H9 (cell line): ENCODE data around the gene SMIM1. TPM values are rescaled to one million over a fixed set of nuclear protein-coding genes. Genes with fewer than 3 reads are reported as not detected.

ENCODE experiments used
- DNase-seq: peaks from one replicate; pipeline ENCODE4 v3.0.0-alpha.2; 2017
- H2AFZ ChIP-seq: one replicate; pipeline ENCODE4 v1.6.1; 2013; ENCODE audit warnings: mild to moderate bottlenecking, low read length, control low read depth, moderate library complexity
- H2AK5ac ChIP-seq: 2 replicates; pipeline ENCODE4 v1.6.1; 2013; ENCODE audit warnings: low read length, control low read depth, mixed read lengths; ENCODE audit not compliant: insufficient read length
- H2BK120ac ChIP-seq: one replicate; pipeline ENCODE4 v1.6.1; 2013; ENCODE audit warnings: low read depth, mild to moderate bottlenecking, low read length, control low read depth, inconsistent platforms; ENCODE audit not compliant: poor library complexity, severe bottlenecking
- H2BK12ac ChIP-seq: 2 replicates; pipeline ENCODE4 v1.6.1; 2013; ENCODE audit warnings: low read length, control low read depth, mixed read lengths, low read depth; ENCODE audit not compliant: insufficient read length
- H2BK15ac ChIP-seq: 2 replicates; pipeline ENCODE4 v1.6.1; 2013; ENCODE audit warnings: low read depth, low read length, control low read depth
- H2BK20ac ChIP-seq: one replicate; pipeline ENCODE4 v1.6.1; 2013; ENCODE audit warnings: low read depth, mild to moderate bottlenecking, low read length, control low read depth, inconsistent platforms; ENCODE audit not compliant: poor library complexity, severe bottlenecking
- H2BK5ac ChIP-seq: 2 replicates; pipeline ENCODE4 v1.6.1; 2013; ENCODE audit warnings: low read length, control low read depth, mixed read lengths; ENCODE audit not compliant: insufficient read length
- H3K14ac ChIP-seq: 2 replicates; pipeline ENCODE4 v1.6.1; 2013; ENCODE audit warnings: low read length, control low read depth; ENCODE audit not compliant: insufficient read depth
- H3K18ac ChIP-seq: 2 replicates; pipeline ENCODE4 v1.6.1; 2013; ENCODE audit warnings: low read depth, mild to moderate bottlenecking, mixed read lengths, low read length, control low read depth; ENCODE audit not compliant: insufficient read length
- H3K23ac ChIP-seq: 2 replicates; pipeline ENCODE4 v1.6.1; 2013; ENCODE audit warnings: low read length, control low read depth, mixed read lengths, low read depth; ENCODE audit not compliant: insufficient read length
- H3K23me2 ChIP-seq: 2 replicates; pipeline ENCODE4 v1.6.1; 2013; ENCODE audit warnings: low read depth, mild to moderate bottlenecking, mixed read lengths, low read length, control low read depth; ENCODE audit not compliant: insufficient read length, poor library complexity, severe bottlenecking
- H3K27ac ChIP-seq: 2 replicates; pipeline ENCODE4 v1.5.1; 2013; ENCODE audit warnings: low read length, control low read depth, mixed read lengths, low read depth; ENCODE audit not compliant: insufficient read length
- H3K27me3 ChIP-seq: 2 replicates; pipeline ENCODE4 v1.6.1; 2013; ENCODE audit warnings: low read length, control low read depth, inconsistent platforms; ENCODE audit not compliant: insufficient read depth
- H3K4ac ChIP-seq: 2 replicates; pipeline ENCODE4 v1.6.1; 2013; ENCODE audit warnings: low read depth, mild to moderate bottlenecking, control low read depth, inconsistent platforms, low read length, moderate library complexity
- H3K4me1 ChIP-seq: 2 replicates; pipeline ENCODE4 v1.6.1; 2013; ENCODE audit warnings: low read length, control low read depth, inconsistent platforms; ENCODE audit not compliant: insufficient read depth
- H3K4me2 ChIP-seq: 2 replicates; pipeline ENCODE4 v1.6.1; 2013; ENCODE audit warnings: low read length, control low read depth, mixed read lengths; ENCODE audit not compliant: insufficient read length, insufficient read depth
- H3K56ac ChIP-seq: 2 replicates; pipeline ENCODE4 v1.6.1; 2013; ENCODE audit warnings: low read depth, mild to moderate bottlenecking, mixed read lengths, low read length, control low read depth; ENCODE audit not compliant: insufficient read length
- H3K79me1 ChIP-seq: 2 replicates; pipeline ENCODE4 v1.6.1; 2013; ENCODE audit warnings: low read depth, mild to moderate bottlenecking, moderate library complexity, low read length, control low read depth, inconsistent platforms; ENCODE audit not compliant: insufficient read depth, poor library complexity, severe bottlenecking
- H3K79me2 ChIP-seq: 2 replicates; pipeline ENCODE4 v1.6.1; 2013; ENCODE audit warnings: low read length, control low read depth, inconsistent platforms; ENCODE audit not compliant: insufficient read depth
- H3K9ac ChIP-seq: 2 replicates; pipeline ENCODE4 v1.6.1; 2013; ENCODE audit warnings: low read length, control low read depth, mixed read lengths; ENCODE audit not compliant: insufficient read length; ENCODE audit errors: extremely low read depth
- H3K9me3 ChIP-seq: one replicate; pipeline ENCODE4 v1.6.1; 2013; ENCODE audit warnings: low read depth, low read length, inconsistent platforms; ENCODE audit not compliant: control insufficient read depth
- H3T11ph ChIP-seq: one replicate; pipeline ENCODE4 v1.6.1; 2013; ENCODE audit warnings: mild to moderate bottlenecking, low read length, control low read depth, inconsistent platforms
- H4K20me1 ChIP-seq: one replicate; pipeline ENCODE4 v1.6.1; 2013; ENCODE audit not compliant: control insufficient read depth, insufficient read length, insufficient read depth
- H4K5ac ChIP-seq: 2 replicates; pipeline ENCODE4 v1.6.1; 2013; ENCODE audit warnings: low read depth, mild to moderate bottlenecking, mixed read lengths, low read length, control low read depth; ENCODE audit not compliant: insufficient read length
- H4K8ac ChIP-seq: replicated peaks from 2 replicates; pipeline ENCODE4 v1.6.1; 2013; ENCODE audit warnings: low read length, control low read depth, mixed read lengths, low read depth; ENCODE audit not compliant: insufficient read length
- H4K91ac ChIP-seq: 2 replicates; pipeline ENCODE4 v1.6.1; 2013; ENCODE audit warnings: low read depth, mild to moderate bottlenecking, moderate library complexity, mixed read lengths, low read length, control low read depth; ENCODE audit not compliant: insufficient read length
- H3K27ac Mint-ChIP-seq, 3 experiments: 2 replicates in 2 of 3; 3 replicates in 1 of 3; pipeline ENCODE4 v1.8.0; 2020 to 2021; ENCODE audit warnings: mixed read lengths in 3 of 3, mild to moderate bottlenecking in 1 of 3, moderate library complexity in 1 of 3
- H3K27me3 Mint-ChIP-seq: 2 replicates; pipeline ENCODE4 v1.8.0; 2021; ENCODE audit warnings: low read depth, mild to moderate bottlenecking, moderate library complexity, mixed read lengths
- H3K36me3 Mint-ChIP-seq, 3 experiments: 2 replicates in 2 of 3; 3 replicates in 1 of 3; pipeline ENCODE4 v1.8.0; 2020 to 2021; ENCODE audit warnings: low read depth in 3 of 3, mixed read lengths in 3 of 3; ENCODE audit not compliant: insufficient read depth in 1 of 3
- H3K4me1 Mint-ChIP-seq, 2 experiments: 2 replicates each; pipeline ENCODE4 v1.8.0; 2020; ENCODE audit warnings: mixed read lengths in 2 of 2
- H3K4me3 Mint-ChIP-seq, 2 experiments: 2 replicates in 1 of 2; 3 replicates in 1 of 2; pipeline ENCODE4 v1.8.0; 2020 to 2021; ENCODE audit warnings: mild to moderate bottlenecking in 2 of 2, mixed read lengths in 2 of 2, moderate library complexity in 1 of 2
- H3K9me3 Mint-ChIP-seq, 2 experiments: 2 replicates in 1 of 2; 3 replicates in 1 of 2; pipeline ENCODE4 v1.8.0; 2020; ENCODE audit warnings: mild to moderate bottlenecking in 2 of 2, mixed read lengths in 2 of 2, moderate library complexity in 1 of 2
- CTCF ChIP-seq: fragments of 200-600 bp; sonication (generic); conservative IDR thresholded peaks from 3 replicates; pipeline ENCODE4 v1.8.0; 2021; ENCODE audit warnings: antibody characterized with exemption, mild to moderate bottlenecking
- WGBS: extraction: QIAGEN DNeasy Blood & Tissue Kit; methylation state at CpG from one replicate; pipeline ENCODE4 v1.1.7; 2013; ENCODE audit warnings: missing lambda C conversion rate, low lambda C conversion rate, mixed read lengths; ENCODE audit not compliant: insufficient read length; ENCODE audit errors: extremely low coverage; 5-methylcytosine and 5-hydroxymethylcytosine counted together
- total RNA-seq: library from RNA; stranded (reverse); gene quantifications from 2 replicates; pipeline ENCODE4 v1.2.1, GENCODE V29; 2021

The SMIM1 gene
- total RNA-seq, 1 experiment from 2014 or later, result 5.3 TPM

GRCh38 chr1:3783651-3784474, 11.3 kb downstream of the SMIM1 start:
- Histone ChIP-seq H2BK20ac (no peak overlapping the region), H3K18ac (no peak overlapping the region), H3K4me1 (no peaks in the 10 kb centered on the region), H3K27me3 (no peaks in the 10 kb centered on the region), H4K5ac (no peak overlapping the region), H4K91ac (no peak overlapping the region), H3K79me2 (peaks cover 3% of the 10 kb centered on the region; the same call in 1 of the 2 replicates), H2AFZ (no peak overlapping the region), H3K4me2 (no peak overlapping the region), H3T11ph (no peak overlapping the region), H3K9ac (no peak overlapping the region), H2AK5ac (no peak overlapping the region), H3K9me3 (no peaks in the 10 kb centered on the region), H3K4ac (no peak overlapping the region), H2BK5ac (no peak overlapping the region), H3K27ac (no peak overlapping the region), H4K20me1 (no peaks in the 10 kb centered on the region), H4K8ac (no peak overlapping the region), H3K79me1 (no peaks in the 10 kb centered on the region), H2BK15ac (no peak overlapping the region), H2BK12ac (no peak overlapping the region), H3K23me2 (no peaks in the 10 kb centered on the region), H3K14ac (no peak overlapping the region), H2BK120ac (no peak overlapping the region), H3K23ac (no peak overlapping the region), H3K56ac (no peak overlapping the region)
- H3K4me1 Mint-ChIP-seq, result peaks cover 5 to 7% of the 10 kb centered on the region in 2 experiments; a peak in 3 of 4 replicates
- H3K4me3 Mint-ChIP-seq, result no peak overlapping the region; a peak in 1 of 5 replicates
- no peaks in the 10 kb centered on the region for H3K9me3 Mint-ChIP-seq
- peaks cover 73 to 86% (median 86%) of the 10 kb centered on the region in 3 experiments for H3K36me3 Mint-ChIP-seq
- DNase-seq, result no peak
- no peaks in the 10 kb centered on the region for H3K27me3 Mint-ChIP-seq
- no peak for TF ChIP-seq CTCF
- H3K27ac Mint-ChIP-seq, result no peak overlapping the region; a peak in 1 of 7 replicates
- WGBS, result no CpG with 5 or more reads among the region's 30 CpGs
